GM18870 (cell line): ENCODE measurements around the gene WARS2.

ENCODE experiments used
- ATAC-seq: cut with Tn5 transposase; IDR thresholded peaks from one replicate; pipeline ENCODE4 v1.9.1; 2021; ENCODE audit warnings: moderate library complexity; ENCODE audit not compliant: unreplicated experiment

WARS2 gene

GRCh38 chr1:119084798-119085197 lies 55.7 kb downstream of the WARS2 start:
- no peak for ATAC-seq

GRCh38 chr1:119083980-119084379 lies 56.5 kb downstream of the WARS2 start:
- ATAC-seq, result no peak

- no peak for ATAC-seq
These were observed 57.0 kb downstream of the WARS2 start for GRCh38 chr1:119083479-119083878.

DNA sequence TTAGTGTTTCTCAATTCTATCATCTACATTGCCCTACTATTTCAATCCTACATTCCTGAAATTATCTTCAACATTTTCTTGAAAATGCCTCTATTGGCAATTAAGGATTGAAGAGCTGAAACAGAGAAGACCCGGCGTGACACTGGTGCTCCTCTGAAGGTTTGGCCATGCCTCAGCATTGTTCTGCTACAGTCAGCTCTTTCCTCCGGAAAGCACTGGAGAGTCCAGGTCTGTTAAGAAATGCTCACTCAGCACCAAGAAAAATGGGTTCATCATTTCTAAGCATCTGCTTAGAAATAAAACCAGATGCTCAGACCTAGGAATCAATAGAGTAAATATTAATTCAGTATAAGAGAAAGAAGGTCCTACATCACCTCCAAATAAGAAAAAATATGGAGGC lies 58.8 kb downstream of the WARS2 start:
- ATAC-seq, result no peak

- ATAC-seq, result no peak
These were observed 59.2 kb downstream of the WARS2 start for GRCh38 chr1:119081267-119081666.

GRCh38 chr1:119080586-119080985 lies 59.9 kb downstream of the WARS2 start:
- no peak for ATAC-seq

DNA sequence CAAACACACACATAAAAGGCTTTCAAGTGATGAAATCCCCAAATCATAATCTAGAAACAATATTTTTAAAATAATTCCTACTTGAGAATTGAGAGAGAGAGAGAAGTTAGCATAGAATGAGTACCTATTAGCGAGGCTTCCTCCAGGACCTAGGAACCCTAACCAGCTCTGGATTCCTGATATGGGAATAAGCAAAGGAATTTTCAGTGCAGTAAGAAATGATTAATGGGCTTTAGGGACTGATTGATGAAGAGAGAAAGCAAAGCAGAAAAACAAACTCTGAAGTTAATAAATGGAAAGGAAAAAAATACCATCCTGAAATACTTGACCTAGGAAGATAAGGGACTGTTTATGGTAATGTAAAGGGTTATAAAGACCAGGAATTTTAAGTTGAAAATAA lies 60.6 kb downstream of the WARS2 start:
- ATAC-seq, result no peak

GRCh38 chr1:119075614-119076013 lies 64.8 kb downstream of the WARS2 start:
- ATAC-seq, result no peak

GRCh38 chr1:119071321-119071720 lies 69.1 kb downstream of the WARS2 start:
- no peak for ATAC-seq

- ATAC-seq, result no peak
These were observed 70.8 kb downstream of the WARS2 start for GRCh38 chr1:119069682-119070081.

DNA sequence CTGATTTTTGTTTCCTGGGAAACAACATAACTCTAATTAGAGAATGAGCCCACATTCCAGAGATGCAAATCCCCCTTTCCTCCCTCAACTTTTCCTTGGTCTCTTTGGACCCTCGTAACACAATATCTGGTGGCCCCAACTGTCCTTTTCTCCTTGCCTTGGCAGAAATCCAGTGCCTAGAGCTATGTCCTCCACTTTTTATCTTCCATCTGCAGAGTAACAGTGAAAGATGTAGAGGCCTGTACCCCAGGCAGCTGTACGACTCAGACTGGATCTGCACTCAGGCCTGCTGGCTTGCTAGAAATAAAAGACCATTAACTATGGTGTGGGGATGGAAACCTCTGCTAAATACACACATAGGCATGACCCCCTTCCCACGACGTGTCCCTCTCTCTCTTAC lies 72.0 kb downstream of the WARS2 start:
- ATAC-seq, result no peak

GRCh38 chr1:119061700-119062099 lies 78.8 kb downstream of the WARS2 start:
- ATAC-seq, result no peak

DNA sequence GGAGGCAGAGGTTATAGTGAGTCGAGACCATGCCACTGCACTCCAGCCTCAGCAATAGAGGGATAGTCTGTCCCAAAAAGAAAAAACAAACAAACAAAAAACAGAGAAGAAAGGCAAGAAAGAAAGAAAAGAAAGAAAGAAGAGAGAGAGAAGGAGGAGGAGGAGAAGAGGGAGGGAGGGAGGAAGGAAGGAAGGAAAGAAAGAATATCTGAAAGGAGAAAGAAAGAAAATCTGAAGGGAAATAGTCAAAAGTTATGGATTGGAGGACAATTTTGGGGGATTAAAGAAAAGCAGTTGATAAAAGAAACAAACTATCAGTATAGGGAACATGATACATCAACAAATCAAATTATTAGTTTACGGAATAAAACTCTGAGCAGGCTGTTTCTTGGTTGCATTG lies 84.9 kb downstream of the WARS2 start:
- no peak for ATAC-seq

GRCh38 chr1:119053917-119054316 lies 86.5 kb downstream of the WARS2 start:
- no peak for ATAC-seq

GRCh38 chr1:119052267-119052666 lies 88.2 kb downstream of the WARS2 start:
- ATAC-seq, result no peak

GRCh38 chr1:119048624-119049404 lies 91.6 kb downstream of the WARS2 start:
- no peak for ATAC-seq

DNA sequence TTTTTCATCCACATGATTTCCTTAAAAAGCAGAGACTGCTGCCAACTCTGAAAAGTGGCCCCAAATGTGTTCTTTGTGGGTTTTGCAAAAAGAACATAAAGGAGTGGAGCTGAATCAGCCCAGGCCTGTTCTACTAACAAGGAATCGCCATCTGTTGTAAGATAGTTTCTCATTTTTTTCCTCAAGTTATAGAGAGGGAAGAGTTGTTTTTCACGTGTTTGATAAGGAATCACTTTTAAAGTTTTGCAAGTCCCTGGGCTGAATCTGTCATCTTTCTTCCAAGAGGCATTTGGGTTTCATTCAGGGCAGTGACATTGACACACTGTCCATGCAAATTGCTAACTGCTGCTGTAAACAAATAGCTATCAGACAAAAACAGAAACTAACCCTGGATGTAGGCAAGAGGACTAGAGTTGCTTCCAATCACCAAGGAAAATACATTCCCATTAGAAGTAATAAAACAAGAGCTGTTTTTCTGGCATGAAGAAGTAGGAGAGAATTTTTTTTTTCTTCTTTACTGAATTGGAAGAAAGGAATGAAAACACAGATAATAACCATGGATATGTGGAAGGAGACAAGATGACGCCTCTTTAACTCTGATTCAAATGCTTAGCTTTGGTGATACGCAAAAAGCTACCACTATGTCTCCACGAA lies 93.5 kb downstream of the WARS2 start:
- ATAC-seq, result no peak

GRCh38 chr1:119046429-119046784 lies 94.0 kb downstream of the WARS2 start:
- no peak for ATAC-seq

GRCh38 chr1:119045096-119045746 lies 95.2 kb downstream of the WARS2 start:
- no peak for ATAC-seq

- ATAC-seq, result no peak
These were observed 99.5 kb downstream of the WARS2 start for GRCh38 chr1:119040906-119041305.

DNA sequence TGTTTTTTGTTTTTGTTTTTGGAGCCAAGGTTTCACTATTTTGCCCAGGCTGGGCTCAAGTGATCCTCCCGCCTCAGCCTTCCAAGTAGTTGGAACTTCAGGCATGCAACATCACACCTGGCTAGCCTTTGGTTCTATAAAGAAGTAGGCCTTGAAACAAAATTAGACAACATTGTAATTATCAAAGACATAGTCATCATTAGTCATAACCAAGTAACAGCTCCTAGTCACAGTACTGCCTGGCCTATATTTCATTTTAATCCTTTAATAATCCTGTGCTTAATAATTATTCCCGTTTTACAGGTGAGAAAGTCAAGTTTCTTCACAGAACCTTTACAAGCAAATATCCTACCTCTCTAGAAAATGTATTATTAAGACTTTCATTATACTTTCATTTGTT lies 100.0 kb downstream of the WARS2 start:
- no peak for ATAC-seq

- no peak for ATAC-seq
These were observed 102.1 kb downstream of the WARS2 start for GRCh38 chr1:119038363-119038762.
